Keratinocyte (primary cell): ENCODE data around the gene FAM83G.

Experiments used
- EZH2 ChIP-seq: IDR thresholded peaks from one replicate; pipeline ENCODE4 v1.6.1; 2012; ENCODE audit warnings: inconsistent platforms, mild to moderate bottlenecking, low read length, moderate library complexity
- TF ChIP-seq, protein P1 (sequence below), 3 experiments: IDR thresholded peaks in 1 of 3; conservative IDR thresholded peaks in 1 of 3; optimal IDR thresholded peaks in 1 of 3; 2 replicates in 2 of 3; 3 replicates in 1 of 3; pipeline versions ENCODE3 to v1.5.1; 2011; ENCODE audit warnings: low read length in 3 of 3, mild to moderate bottlenecking in 3 of 3, moderate library complexity in 2 of 3, control low read depth in 1 of 3, inconsistent platforms in 1 of 3; ENCODE audit not compliant: insufficient read depth in 2 of 3; ENCODE audit errors: extremely low read depth in 1 of 3

DNA sequence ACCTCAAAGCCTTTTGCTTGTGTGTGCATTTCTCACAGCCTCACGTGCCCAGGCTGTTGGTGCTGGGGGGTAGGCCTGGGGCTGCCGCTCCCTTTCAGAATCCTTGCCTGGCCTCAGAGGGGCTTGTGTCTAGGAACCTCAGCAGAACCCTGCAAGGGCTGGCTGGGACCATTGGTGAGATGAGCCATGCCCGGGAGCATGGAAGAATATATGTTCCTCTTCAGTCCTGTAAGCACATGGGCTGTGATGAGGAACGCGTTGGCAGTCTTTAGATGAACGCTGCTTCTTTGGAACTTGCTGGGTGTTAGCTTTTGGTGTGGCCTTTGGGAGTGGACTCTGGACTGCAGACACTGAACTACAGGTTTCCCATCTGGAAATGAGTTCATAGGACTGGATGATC lies 84.6 kb downstream of the FAM83G start:
- TF ChIP-seq, protein P1, sequence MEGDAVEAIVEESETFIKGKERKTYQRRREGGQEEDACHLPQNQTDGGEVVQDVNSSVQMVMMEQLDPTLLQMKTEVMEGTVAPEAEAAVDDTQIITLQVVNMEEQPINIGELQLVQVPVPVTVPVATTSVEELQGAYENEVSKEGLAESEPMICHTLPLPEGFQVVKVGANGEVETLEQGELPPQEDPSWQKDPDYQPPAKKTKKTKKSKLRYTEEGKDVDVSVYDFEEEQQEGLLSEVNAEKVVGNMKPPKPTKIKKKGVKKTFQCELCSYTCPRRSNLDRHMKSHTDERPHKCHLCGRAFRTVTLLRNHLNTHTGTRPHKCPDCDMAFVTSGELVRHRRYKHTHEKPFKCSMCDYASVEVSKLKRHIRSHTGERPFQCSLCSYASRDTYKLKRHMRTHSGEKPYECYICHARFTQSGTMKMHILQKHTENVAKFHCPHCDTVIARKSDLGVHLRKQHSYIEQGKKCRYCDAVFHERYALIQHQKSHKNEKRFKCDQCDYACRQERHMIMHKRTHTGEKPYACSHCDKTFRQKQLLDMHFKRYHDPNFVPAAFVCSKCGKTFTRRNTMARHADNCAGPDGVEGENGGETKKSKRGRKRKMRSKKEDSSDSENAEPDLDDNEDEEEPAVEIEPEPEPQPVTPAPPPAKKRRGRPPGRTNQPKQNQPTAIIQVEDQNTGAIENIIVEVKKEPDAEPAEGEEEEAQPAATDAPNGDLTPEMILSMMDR (optimal IDR thresholded peaks at IDR 0.05 in 1 of 3, IDR thresholded peaks at IDR 0.05 in 1 of 3, conservative IDR thresholded peaks at IDR 0.05 in 1 of 3; ENCODE audit: extremely low read depth in 1 of 3, insufficient read depth in 2 of 3, low read length in 3 of 3): no peak
- TF ChIP-seq EZH2: no peak
